ENCODE results near the gene ZBTB14.

Gene ZBTB14

DNA sequence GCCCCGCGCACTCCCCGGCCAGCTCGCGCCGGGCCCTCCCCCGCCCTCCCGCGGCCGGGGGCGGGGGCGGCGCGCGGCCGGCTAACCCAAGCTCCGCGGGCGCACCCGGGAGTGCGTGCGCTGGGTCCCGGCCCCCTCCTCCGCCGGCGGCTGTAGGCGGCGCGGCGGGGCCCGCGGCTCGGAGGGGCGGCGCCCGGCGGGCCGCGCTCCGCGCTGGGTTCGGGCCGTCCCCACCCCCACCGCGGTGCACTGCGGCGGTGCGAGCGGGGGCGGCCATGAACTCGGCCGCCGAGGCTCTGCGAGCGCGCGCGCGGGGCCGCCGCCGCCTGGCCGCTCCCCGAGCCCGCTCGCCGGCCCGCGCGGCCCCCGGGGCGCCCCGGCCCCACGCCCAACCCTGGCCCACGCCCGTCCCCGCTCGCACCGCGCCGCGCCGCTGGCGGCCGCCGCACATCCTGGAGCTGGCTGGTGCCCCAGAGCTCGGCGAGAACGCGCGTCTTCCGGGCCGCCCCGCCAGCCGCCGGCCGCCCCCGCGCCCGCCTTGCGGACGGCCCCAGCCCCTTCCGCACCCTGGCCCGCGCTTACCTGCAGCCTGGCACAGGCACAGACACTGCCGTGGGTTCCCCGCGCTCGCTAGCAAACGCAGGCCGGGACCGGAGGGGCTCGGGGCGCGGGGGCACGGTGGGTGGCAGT is at the start of gene ZBTB14:
TSS of gene ZBTB14 (minus strand) at position 496 of the 690 bp plus-strand sequence. CDS start 2,480 bp downstream, outside the sequence.
- DNase-seq, result peak; percentile 68

- DNase-seq, result no peak
Observed at GRCh38 chr18:5339202-5339834, 43.8 kb upstream of the ZBTB14 start.

DNA sequence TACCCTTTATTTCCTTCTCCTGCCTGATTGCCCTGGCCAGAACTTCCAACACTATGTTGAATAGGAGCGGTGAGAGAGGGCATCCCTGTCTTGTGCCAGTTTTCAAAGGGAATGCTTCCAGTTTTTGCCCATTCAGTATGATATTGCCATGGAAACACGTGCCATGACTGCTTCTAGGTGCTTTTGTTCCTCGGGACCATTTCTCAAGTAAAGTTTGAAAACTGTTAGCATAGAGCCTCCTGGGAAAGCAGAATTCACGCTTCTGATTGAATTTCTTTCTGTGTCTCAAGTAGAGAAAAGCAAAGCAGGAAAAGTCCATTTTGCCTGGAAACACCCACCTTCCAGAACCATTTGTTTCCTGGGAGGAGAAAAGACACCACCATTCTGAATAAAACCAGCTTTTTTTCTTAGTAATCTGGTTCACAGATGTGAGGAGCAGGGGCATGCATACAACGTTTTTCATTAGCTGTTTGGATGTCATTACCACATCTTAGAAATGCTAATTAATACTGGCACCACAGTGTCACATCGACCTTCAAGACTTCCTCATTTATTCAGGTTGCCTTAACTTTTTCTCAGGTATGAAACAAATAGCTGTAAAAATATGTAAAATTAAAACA is 39.0 kb upstream of the ZBTB14 start:
- DNase-seq, result no peak

DNA sequence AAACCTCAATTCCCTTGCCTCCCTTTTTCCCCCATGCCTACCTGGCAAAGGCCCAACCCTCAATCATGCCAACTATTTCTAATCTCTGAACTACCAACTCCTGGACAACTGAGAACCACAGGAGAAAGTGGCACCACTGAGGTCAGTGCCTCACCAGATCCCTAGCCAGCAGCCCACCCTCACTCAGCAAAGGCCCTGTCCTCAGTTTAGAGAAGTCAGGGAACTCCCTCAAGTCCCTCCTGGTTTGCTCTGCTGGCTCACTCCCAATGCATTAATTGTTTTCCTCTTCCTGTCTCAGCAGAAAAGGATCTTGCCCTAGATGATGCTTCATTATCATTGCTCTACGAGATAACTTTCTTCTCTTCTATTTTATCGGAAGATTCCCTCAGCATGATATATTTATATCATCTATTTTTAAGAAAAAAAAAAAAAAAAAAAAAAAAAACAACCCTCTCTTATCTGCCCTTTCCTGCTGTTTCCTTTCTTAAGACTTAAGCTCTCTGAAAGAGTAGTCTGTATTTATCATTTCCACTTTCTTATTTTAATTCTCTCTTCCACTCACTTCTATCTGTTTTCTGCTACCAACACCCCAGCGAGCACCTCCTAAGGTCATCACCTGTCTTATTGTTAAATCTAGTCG is 22.7 kb upstream of the ZBTB14 start:
- DNase-seq, result no peak

GRCh38 chr18:5317186-5317585 is 21.7 kb upstream of the ZBTB14 start:
- DNase-seq, result no peak

- DNase-seq, result no peak
Observed at GRCh38 chr18:5315838-5316237, 20.3 kb upstream of the ZBTB14 start.

DNA sequence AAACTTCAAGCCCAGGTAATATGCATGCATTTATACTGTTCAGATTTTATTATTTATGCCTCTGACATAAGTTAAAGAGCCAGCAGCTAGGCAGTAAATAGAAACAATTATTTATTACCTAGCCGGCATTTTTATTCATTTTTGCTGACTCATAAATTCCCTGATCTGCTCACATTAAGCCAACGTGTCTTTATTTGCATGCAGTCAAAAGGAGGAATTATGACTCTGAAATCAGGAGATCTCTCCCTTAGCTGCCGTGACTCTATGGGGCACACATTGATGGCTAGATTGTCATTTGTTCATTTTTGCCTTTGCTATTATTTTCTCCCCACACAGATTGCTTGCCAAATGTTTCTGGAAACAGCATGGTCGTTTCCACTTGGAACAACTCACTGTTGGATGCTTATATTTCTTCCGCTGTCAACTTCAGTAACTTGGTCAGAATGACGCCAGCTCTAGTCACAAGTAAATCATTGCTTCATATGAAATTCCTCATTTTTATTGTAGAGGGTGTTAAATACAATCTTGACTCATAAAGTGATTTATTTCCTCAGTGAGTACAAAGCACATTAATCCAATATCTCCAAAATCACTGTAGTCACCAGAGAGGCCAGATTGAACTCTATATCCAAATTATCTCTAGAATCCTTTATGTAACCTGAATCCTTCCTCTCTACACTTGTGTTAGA is 15.9 kb upstream of the ZBTB14 start:
- DNase-seq, result no peak

DNA sequence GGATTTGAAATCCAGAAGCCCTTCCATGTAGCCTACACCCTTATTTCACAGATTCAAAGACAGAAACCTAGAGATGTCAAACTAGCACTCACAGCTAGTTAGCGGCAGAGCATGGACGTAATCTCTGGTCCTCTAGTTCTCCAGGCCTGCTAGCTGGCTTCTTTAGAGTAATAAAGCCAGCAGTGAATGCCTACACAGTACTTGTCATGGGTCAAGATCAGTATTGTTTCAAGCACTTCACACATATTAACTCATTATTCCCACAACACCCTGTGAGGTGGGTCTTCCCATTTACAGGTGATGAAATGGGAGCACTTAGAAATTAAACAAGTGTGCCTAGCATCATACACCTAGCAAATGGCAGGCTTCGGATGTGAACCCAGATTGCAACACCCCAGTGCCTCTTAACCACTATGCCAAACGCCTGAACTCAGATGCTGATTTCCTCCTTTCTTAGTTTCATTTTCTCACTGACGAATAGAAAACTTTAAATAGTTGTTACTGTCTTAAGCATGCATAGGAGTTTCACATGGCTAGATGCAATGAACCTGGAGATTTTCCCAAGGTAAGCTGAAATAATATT is 14.5 kb upstream of the ZBTB14 start:
- DNase-seq, result no peak

DNA sequence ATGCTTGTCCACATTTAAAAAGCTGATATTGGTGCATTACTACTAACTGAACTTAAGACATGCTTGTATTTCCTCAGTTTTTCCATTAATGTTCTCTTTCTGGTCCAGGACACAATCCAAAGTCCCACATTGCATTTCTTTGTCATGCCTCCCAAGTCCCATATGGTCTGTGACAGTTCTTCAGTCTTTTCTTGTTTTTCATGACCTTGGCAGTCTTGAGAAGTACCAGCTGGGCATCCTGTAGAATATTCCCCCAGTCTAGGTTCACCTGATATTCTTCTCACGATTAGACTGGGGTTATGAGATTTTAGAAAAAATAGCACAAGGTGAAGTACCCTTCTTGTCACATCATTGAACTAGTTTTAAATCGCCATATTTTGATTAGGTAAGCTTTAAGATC is 10.3 kb upstream of the ZBTB14 start:
- no peak for DNase-seq

DNA sequence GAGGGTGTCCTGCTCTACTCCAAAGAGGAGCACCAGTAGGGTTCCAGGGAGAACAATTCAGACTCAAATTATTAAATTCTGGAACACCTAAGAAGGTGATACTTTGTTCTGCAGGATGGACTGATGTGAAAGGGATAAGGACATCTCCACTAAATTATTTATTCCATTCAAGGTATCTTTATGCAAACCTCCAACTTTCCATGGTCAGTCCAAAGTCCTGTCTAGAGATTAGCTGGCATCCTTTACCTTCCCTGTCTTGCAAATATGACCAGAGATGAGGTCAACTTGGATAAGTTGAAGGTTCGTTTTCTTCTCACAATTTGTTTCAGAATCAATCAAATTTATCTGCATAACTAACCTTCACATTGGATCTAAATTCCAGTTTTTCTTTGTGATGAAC is 8.7 kb upstream of the ZBTB14 start:
- DNase-seq, result no peak

GRCh38 chr18:5303636-5304035 is 8.1 kb upstream of the ZBTB14 start:
- DNase-seq, result no peak

- DNase-seq, result no peak
Observed at GRCh38 chr18:5302606-5303005, 7.1 kb upstream of the ZBTB14 start.

GRCh38 chr18:5300476-5301010 is 5.0 kb upstream of the ZBTB14 start:
- no peak for DNase-seq

GRCh38 chr18:5298156-5298852 is 2.8 kb upstream of the ZBTB14 start:
- DNase-seq, result no peak

GRCh38 chr18:5297597-5297996 is 2.1 kb upstream of the ZBTB14 start:
- DNase-seq, result no peak

- peak; percentile 45 for DNase-seq
Observed at GRCh38 chr18:5296706-5297320, 1.3 kb upstream of the ZBTB14 start.

GRCh38 chr18:5295981-5296705 is 617 bp upstream of the ZBTB14 start:
- peak; percentile 95 for DNase-seq

DNA sequence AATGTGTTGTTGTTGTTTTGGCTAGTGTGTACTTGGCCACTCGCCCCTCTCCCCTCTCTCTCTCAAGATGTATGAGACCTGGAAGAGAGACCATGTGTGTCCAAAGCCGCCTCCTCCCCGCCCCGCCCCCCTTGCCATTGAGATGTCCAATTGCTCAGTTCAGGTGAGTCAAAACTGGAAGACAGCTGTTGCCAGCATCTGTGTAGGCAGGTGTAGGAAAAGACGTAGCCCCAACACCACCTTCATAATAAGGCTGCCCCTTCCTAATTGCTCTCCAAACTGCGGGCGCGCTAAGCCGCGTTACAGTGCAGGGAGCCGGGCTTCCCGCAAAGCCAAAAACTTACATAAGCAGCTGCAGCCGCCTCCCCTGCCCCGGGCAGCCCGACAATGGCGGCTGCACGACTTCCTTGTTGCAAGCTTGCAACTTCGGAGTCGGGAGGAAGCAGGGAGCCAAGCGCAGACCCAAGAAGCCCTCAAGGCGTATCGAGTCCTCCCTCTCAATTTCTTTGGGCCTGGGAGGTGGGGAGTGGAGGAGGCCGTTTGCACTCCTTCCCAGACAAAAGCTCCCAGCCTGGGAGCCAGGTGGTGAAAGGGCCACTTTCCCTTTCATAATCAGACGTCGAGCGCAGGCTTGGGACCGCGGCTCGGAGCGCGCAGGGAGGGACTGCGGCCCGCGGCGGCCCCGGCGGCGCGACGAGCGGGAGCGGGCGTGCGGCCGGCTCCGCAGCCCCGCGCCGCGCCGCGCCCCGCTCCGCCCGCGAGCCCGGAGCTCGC is 882 bp downstream of the ZBTB14 start:
- peak; percentile 50 for DNase-seq

- DNase-seq, result no peak
Observed at GRCh38 chr18:5294113-5294456, 1.4 kb downstream of the ZBTB14 start.

DNA sequence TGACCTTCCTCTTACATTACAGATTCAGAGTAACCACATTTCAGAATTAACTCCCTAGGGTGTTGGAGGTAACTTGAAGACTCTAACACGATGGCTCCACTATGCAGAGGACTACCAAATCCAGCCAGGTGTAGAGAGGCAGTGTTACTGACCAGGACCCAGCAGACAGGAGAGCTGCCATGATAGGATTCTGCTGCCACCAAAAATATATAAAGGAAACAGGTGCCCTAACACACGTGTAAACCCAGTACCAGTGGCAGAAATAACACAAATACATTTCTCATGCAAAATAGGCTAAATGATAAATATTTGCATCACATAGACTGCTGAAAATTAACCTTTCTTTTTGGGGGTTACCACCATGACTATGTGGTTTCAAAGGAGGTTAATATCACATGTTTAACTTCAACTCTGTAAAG is 7.0 kb downstream of the ZBTB14 start:
- no peak for DNase-seq
